HEK293T (cell line): ENCODE measurements around the gene MGLL.

Source experiments
- CTCF ChIA-PET: fragments of 350-600 bp; formaldehyde crosslinking; extraction: SDS; loops from one replicate; lab custom pipeline; 2021; ENCODE audit warnings: antibody characterized with exemption, inconsistent platforms; lab: Yijun Ruan, JAX
- POLR2A ChIA-PET: fragments of 350-600 bp; formaldehyde crosslinking; extraction: SDS; loops from one replicate; lab custom pipeline; 2020; ENCODE audit warnings: antibody characterized with exemption, inconsistent platforms; lab: Yijun Ruan, JAX
- DNase-seq: peaks from one replicate; pipeline ENCODE4 v3.0.0; 2012; ENCODE audit warnings: mixed read lengths; ENCODE audit errors: extremely low spot score
- ARNT ChIP-seq: fragments of 450-650 bp; IDR thresholded peaks from 2 replicates; pipeline ENCODE4 v1.6.1; 2017; ENCODE audit warnings: mild to moderate bottlenecking
- BHLHE40 ChIP-seq: fragments of 450-650 bp; IDR thresholded peaks from 2 replicates; pipeline ENCODE4 v1.6.1; 2016; ENCODE audit warnings: mild to moderate bottlenecking, moderate library complexity, borderline replicate concordance
- CTBP1 ChIP-seq: fragments of 450-650 bp; IDR thresholded peaks from 2 replicates; pipeline ENCODE4 v1.6.1; 2016; ENCODE audit warnings: borderline replicate concordance
- ELF4 ChIP-seq: fragments of 450-650 bp; IDR thresholded peaks from 2 replicates; pipeline ENCODE4 v1.6.1; 2017; ENCODE audit warnings: antibody characterized with exemption
- FOXA1 ChIP-seq: fragments of 450-650 bp; IDR thresholded peaks from 2 replicates; pipeline ENCODE4 v1.6.1; 2016; ENCODE audit warnings: mild to moderate bottlenecking
- FOXK2 ChIP-seq: fragments of 450-650 bp; IDR thresholded peaks from 2 replicates; pipeline ENCODE4 v1.6.1; 2016; ENCODE audit warnings: mild to moderate bottlenecking
- FOXM1 ChIP-seq: fragments of 450-650 bp; IDR thresholded peaks from 2 replicates; pipeline ENCODE4 v1.6.1; 2017; ENCODE audit warnings: mild to moderate bottlenecking, borderline replicate concordance
- HDGF ChIP-seq: fragments of 450-650 bp; IDR thresholded peaks from 2 replicates; pipeline ENCODE4 v1.6.1; 2017; ENCODE audit warnings: antibody characterized with exemption, borderline replicate concordance
- L3MBTL2 ChIP-seq: fragments of 450-650 bp; conservative IDR thresholded peaks from 2 replicates; pipeline ENCODE4 v1.6.1; 2016; ENCODE audit warnings: mild to moderate bottlenecking
- LEF1 ChIP-seq: fragments of 450-650 bp; IDR thresholded peaks from 2 replicates; pipeline ENCODE4 v1.6.1; 2017; ENCODE audit warnings: mild to moderate bottlenecking, borderline replicate concordance
- NFRKB ChIP-seq: fragments of 450-650 bp; IDR thresholded peaks from 2 replicates; pipeline ENCODE4 v1.6.1; 2016; ENCODE audit warnings: mild to moderate bottlenecking, moderate library complexity
- SP1 ChIP-seq: fragments of 450-650 bp; IDR thresholded peaks from 2 replicates; pipeline ENCODE4 v1.6.1; 2017
- SUZ12 ChIP-seq: fragments of 450-650 bp; IDR thresholded peaks from 2 replicates; pipeline ENCODE4 v1.6.1; 2016; ENCODE audit warnings: mild to moderate bottlenecking
- TARDBP ChIP-seq: fragments of 450-650 bp; IDR thresholded peaks from 2 replicates; pipeline ENCODE4 v1.6.1; 2016
- ZNF384 ChIP-seq: fragments of 450-650 bp; IDR thresholded peaks from 2 replicates; pipeline ENCODE4 v1.6.1; 2016
- TF ChIP-seq, protein P1 (sequence below): fragments of 450-650 bp; IDR thresholded peaks from 2 replicates; pipeline ENCODE4 v1.6.1; 2016

MGLL gene

DNA sequence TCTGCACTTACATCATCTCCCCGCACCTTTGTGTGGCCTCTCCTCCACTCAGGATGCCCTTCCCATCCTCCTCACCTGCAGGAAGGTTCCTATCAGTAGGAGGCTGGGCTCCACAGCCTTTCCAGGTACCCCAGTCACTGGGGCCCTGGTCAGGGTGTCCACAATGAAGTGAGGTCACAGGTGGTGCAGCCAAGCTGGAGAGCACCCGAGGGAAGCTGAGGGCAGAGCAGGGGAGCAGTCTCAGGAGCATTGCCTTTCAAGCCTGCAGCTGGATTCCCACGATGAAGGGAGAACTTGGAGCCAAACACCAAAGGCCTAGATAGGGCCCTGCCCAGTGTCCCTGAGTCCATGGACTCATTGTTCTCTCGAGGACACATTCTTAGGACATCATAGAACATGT, 23.6 kb downstream of the MGLL start:
- ChIA-PET CTCF (no interaction called here), POLR2A (no interaction called here)
- TF ChIP-seq SP1 (no peak), FOXA1 (no peak), ZNF384 (no peak), FOXM1 (no peak), ARNT (no peak), SUZ12 (no peak), LEF1 (no peak), L3MBTL2 (no peak), BHLHE40 (no peak), TARDBP (no peak), NFRKB (no peak), FOXK2 (no peak), ELF4 (no peak), HDGF (no peak), CTBP1 (no peak)
- TF ChIP-seq, protein P1, sequence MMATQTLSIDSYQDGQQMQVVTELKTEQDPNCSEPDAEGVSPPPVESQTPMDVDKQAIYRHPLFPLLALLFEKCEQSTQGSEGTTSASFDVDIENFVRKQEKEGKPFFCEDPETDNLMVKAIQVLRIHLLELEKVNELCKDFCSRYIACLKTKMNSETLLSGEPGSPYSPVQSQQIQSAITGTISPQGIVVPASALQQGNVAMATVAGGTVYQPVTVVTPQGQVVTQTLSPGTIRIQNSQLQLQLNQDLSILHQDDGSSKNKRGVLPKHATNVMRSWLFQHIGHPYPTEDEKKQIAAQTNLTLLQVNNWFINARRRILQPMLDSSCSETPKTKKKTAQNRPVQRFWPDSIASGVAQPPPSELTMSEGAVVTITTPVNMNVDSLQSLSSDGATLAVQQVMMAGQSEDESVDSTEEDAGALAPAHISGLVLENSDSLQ, result no peak
- no peak for DNase-seq

DNA sequence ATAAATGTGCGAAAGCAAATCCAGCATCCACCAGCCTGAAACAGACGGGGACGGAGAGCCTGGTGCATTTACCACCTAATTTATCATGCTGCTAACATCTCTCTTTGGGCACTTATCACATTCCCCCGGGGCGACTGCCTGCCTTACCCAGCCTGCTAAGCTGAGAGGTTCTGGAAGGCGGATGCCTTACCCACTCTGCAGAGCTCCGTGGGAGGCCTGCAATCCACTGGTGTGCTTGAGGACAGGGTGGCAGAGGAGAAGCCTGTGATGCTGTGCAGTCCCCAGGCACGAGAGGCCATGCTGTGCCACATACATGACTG, 25.5 kb downstream of the MGLL start:
- POLR2A ChIA-PET, result no interaction called here
- no peak for DNase-seq
- TF ChIP-seq FOXA1, result no peak
- no peak for TF ChIP-seq SUZ12
- CTCF ChIA-PET, result no interaction called here

DNA sequence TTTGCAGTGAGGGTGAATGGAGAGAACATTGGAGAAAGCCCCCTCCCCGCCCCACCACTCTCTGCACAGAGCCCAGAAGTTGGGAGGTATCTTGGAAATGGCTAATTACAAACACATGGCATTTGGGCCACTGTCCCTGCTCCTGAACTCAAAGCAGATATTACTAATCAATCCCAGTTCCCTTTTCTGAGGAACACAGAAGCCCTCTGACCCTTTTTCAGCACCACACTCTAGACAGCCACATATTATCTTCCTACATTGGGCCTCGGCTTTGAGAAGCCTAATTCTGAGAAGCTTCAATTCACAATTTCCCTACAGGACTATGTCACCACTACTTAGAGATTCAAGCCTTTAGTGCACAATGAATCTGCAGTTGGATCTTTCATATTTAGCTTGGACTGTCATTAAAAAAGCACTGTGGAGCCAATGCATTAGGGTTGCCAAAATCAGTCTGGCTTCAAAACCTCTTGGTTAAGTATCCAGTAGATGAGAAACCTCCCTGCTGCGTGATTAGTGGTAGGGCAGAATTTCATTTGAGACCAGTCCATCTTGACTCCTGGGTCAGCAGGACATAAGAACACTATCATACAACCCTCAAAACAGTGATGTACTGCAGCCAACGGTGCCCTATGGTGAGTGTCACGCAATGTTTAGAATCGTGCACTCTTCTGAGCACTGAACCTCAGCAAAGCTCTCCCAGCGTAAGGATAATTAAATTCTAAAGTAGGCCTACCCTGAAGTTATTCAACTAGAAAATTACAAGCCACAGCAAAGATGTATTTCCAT, 26.1 kb downstream of the MGLL start:
- TF ChIP-seq TARDBP (no peak), ELF4 (no peak), LEF1 (no peak), BHLHE40 (no peak), L3MBTL2 (no peak), HDGF (no peak), FOXK2 (no peak), FOXA1 (no peak), FOXM1 (no peak), SP1 (no peak), NFRKB (no peak), CTBP1 (no peak), SUZ12 (no peak), ZNF384 (no peak)
- TF ChIP-seq, protein P1, result no peak
- POLR2A ChIA-PET, result no interaction called here
- CTCF ChIA-PET, result no interaction called here
- no peak for DNase-seq

DNA sequence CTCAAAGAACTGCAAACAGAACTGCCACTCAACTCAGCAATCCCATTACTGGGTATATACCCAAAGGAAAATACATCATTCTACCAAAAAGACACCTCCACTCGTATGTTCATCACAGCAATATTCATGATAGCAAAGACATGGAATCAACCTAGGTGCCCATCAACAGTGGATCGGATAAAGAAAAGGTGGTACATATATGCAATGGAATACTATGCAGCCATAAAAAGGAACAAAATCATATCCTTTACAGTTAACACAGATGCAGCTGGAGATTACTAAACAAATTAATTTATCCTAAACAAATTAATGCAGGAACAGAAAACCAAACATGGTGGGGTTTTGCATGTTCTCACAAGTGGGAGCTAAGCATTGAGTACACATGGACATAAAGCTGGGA, 27.3 kb downstream of the MGLL start:
- no peak for TF ChIP-seq FOXA1
- no peak for TF ChIP-seq ZNF384
- TF ChIP-seq ELF4, result no peak
- no peak for TF ChIP-seq TARDBP
- no peak for TF ChIP-seq SP1
- TF ChIP-seq FOXM1, result no peak
- TF ChIP-seq LEF1, result no peak
- TF ChIP-seq SUZ12, result no peak
- TF ChIP-seq HDGF, result no peak
- TF ChIP-seq, protein P1, result no peak
- TF ChIP-seq NFRKB, result no peak
- no peak for TF ChIP-seq BHLHE40
- no peak for TF ChIP-seq FOXK2
- TF ChIP-seq L3MBTL2, result no peak
- no peak for TF ChIP-seq CTBP1
- no peak for TF ChIP-seq ARNT
- no peak for DNase-seq
- CTCF ChIA-PET, result no interaction called here
- POLR2A ChIA-PET, result no interaction called here

DNA sequence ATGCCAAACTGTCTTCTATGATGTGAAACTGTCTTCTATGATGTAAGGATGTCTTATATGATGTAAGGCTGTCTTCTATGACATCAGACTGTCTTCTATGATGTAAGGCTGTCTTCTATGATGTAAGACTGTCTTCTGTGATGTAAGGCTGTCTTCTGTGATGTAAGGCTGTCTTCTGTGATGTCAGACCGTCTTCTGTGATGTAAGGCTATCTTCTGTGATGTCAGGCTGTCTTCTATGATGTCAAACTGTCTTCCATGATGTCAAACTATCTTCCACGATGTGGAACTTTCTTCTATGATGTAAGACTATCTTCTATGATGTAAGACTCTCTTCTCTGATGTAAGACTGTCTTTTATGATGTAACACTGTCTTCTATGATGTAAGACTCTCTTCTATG, 27.9 kb downstream of the MGLL start:
- ChIA-PET POLR2A (no interaction called here), CTCF (no interaction called here)
- no peak for TF ChIP-seq CTBP1
- peak; percentile 92 for TF ChIP-seq TARDBP
- no peak for DNase-seq

DNA sequence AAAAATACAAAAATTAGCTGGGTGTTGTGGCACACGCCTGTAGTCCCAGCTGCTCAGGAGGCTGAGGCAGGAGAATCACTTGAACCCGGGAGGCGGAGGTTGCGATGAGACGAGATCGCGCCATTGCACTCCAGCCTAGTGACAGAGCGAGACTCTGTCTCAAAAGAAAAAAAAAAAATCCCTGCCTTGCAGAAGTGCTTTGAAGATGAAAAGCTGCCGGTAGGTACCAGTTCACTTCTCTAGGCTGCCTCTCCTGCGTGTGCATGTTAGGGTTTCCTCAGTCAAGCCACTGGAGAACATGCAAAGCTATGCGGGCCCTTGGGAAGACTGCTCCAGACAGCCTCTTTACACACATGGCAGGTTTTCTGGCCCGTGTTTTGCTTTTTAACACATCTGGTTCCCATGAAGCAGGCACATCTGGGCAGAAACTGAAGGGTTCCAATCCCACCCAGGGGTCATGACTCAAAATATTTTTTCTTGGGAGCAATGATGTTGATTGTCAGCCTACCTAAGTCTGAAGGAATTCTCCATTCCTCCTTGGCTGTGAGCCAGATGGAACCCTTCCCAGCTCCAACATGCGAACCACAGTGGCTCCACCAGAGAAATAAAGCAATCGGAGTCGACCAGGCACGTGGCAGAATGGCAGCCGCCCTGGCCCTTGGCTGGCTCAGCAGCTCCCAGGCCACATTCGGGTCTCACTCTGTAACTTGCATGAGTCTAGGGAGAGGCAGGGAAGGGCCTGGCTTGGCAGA, 29.6 kb downstream of the MGLL start:
- CTCF ChIA-PET, result no interaction called here
- TF ChIP-seq FOXK2 (no peak), ZNF384 (no peak), ELF4 (no peak), ARNT (no peak), TARDBP (no peak), SP1 (no peak), CTBP1 (no peak), LEF1 (no peak), HDGF (no peak), FOXM1 (no peak), L3MBTL2 (no peak)
- TF ChIP-seq, protein P1, result no peak
- DNase-seq, result no peak
- POLR2A ChIA-PET, result no interaction called here
